ENCODE results near the gene AKR1C1.
"Not testable (repeated sequence)": the region's sequence is repeated elsewhere in the genome, so short reads cannot be mapped to it uniquely, and the experiment has no call there.

AKR1C1 gene

DNA sequence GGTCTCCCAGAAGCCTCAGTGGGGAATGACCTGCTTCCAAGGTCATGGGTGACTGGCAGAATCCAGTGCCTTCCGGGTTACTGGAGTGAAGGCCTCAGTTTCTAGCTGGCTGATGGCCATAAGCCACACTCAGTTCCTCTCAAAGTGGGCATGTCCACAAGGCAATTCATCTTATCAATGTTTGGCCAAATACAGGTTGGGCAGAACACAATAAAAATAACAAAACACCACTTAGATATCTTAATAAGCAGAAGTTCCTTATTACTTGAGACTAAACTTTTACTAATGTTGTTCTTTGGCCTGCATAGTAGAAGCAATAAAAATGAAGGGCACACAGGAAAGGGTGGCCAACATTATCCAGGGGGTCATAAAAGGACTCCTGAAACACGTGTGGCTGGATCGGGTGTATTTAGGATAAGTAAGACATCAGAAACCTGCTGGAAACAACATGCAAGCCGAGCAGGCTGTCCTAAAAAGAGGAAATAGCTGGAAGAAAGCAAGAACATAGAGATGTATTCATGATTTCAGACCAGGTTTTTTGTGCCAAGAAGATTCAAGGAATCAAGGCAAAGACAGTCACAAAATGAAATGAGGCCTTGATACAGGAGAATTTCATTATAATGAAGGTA is 60.1 kb downstream of the AKR1C1 start:
- no peaks in the 10 kb centered on the region for H3K9me3 ChIP-seq (ENCODE audit: low read length)
- no peaks in the 10 kb centered on the region for H3K27me3 ChIP-seq (ENCODE audit: insufficient read depth, low read length)
- H3K4me1 ChIP-seq (ENCODE audit: insufficient read depth, low read length, severe bottlenecking) = no peaks in the 10 kb centered on the region
- no peak overlapping the region for H3K4me3 ChIP-seq (ENCODE audit: low read depth, low read length, poor library complexity, severe bottlenecking)
- H3K36me3 ChIP-seq (ENCODE audit: insufficient read depth, low read length) = no peaks in the 10 kb centered on the region
- TF ChIP-seq, protein P1, sequence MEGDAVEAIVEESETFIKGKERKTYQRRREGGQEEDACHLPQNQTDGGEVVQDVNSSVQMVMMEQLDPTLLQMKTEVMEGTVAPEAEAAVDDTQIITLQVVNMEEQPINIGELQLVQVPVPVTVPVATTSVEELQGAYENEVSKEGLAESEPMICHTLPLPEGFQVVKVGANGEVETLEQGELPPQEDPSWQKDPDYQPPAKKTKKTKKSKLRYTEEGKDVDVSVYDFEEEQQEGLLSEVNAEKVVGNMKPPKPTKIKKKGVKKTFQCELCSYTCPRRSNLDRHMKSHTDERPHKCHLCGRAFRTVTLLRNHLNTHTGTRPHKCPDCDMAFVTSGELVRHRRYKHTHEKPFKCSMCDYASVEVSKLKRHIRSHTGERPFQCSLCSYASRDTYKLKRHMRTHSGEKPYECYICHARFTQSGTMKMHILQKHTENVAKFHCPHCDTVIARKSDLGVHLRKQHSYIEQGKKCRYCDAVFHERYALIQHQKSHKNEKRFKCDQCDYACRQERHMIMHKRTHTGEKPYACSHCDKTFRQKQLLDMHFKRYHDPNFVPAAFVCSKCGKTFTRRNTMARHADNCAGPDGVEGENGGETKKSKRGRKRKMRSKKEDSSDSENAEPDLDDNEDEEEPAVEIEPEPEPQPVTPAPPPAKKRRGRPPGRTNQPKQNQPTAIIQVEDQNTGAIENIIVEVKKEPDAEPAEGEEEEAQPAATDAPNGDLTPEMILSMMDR (IDR thresholded peaks at IDR 0.05; ENCODE audit: low read length) = no peak
- no peak for TF ChIP-seq EZH2 (IDR thresholded peaks at IDR 0.05; ENCODE audit: borderline replicate concordance, low read length)
- no peak overlapping the region for H3K27ac ChIP-seq (ENCODE audit: low read depth, low read length, poor library complexity, severe bottlenecking)
- H3K9me2 ChIP-seq (ENCODE audit: low read depth, low read length) = no peaks in the 10 kb centered on the region
- H3F3A ChIP-seq (ENCODE audit: insufficient read depth, low read length) = no peaks in the 10 kb centered on the region
- H3K9ac ChIP-seq (ENCODE audit: low read length) = no peak overlapping the region
- no peak overlapping the region for H2AFZ ChIP-seq (ENCODE audit: low read length)
- H3K79me2 ChIP-seq (ENCODE audit: insufficient read depth, low read length) = no peaks in the 10 kb centered on the region
- H3K4me2 ChIP-seq (ENCODE audit: low read length) = no peak overlapping the region
- no peaks in the 10 kb centered on the region for H4K20me1 ChIP-seq (ENCODE audit: insufficient read depth, low read length)

DNA sequence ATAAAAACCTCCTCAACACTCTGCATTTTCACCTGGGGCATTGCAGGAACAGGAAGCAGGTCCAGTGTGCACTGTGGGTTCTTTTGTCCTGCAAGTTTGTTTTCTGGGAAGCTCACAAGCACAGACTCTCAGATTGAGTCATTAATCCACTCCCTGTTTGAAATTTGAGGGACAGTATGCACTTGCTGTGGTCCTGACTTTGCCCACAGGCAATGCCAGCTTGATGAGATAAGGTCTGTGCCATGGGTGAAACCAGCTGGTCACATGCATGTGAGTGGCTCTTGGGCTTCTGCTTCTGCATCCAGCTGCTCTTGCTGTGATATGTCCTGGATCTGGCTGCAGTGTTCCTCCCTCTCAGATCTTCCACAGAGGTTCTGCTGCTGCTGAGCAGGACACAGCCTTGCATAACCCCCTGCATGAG is 62.3 kb downstream of the AKR1C1 start:
- H3K4me1 ChIP-seq (ENCODE audit: insufficient read depth, low read length, severe bottlenecking); H3F3A ChIP-seq (ENCODE audit: insufficient read depth, low read length); H3K4me2 ChIP-seq (ENCODE audit: low read length); H3K4me3 ChIP-seq (ENCODE audit: low read depth, low read length, poor library complexity, severe bottlenecking); H3K9ac ChIP-seq (ENCODE audit: low read length); H3K79me2 ChIP-seq (ENCODE audit: insufficient read depth, low read length); H3K27ac ChIP-seq (ENCODE audit: low read depth, low read length, poor library complexity, severe bottlenecking); H2AFZ ChIP-seq (ENCODE audit: low read length); H4K20me1 ChIP-seq (ENCODE audit: insufficient read depth, low read length); H3K27me3 ChIP-seq (ENCODE audit: insufficient read depth, low read length); H3K9me3 ChIP-seq (ENCODE audit: low read length); H3K9me2 ChIP-seq (ENCODE audit: low read depth, low read length); H3K36me3 ChIP-seq (ENCODE audit: insufficient read depth, low read length): not testable (repeated sequence)

DNA sequence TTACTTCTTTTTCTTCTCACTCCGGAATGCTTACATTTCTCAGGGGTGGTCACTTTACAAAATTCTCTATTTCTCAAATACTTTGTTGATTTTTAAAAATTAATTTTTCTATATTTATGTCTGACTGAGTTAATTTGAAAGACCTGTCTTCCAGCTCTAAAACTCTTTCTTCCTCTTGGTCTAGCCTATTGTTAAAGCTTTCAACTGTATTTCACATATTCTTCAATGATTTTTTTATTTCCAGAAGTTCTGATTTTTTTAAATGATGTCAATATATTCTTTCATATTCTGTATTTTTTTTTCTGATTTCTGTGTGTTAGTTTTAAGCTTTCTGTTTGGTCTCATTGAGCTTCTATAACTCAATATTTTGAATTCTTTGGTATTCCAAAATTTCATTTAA is 67.8 kb downstream of the AKR1C1 start:
- Histone ChIP-seq H4K20me1 (ENCODE audit: insufficient read depth, low read length) (no peaks in the 10 kb centered on the region), H3K4me2 (ENCODE audit: low read length) (no peak overlapping the region), H3K9ac (ENCODE audit: low read length) (no peak overlapping the region), H3F3A (ENCODE audit: insufficient read depth, low read length) (no peaks in the 10 kb centered on the region), H3K9me3 (ENCODE audit: low read length) (no peaks in the 10 kb centered on the region), H3K9me2 (ENCODE audit: low read depth, low read length) (no peaks in the 10 kb centered on the region), H3K27ac (ENCODE audit: low read depth, low read length, poor library complexity, severe bottlenecking) (no peak overlapping the region), H3K4me3 (ENCODE audit: low read depth, low read length, poor library complexity, severe bottlenecking) (no peak overlapping the region), H3K4me1 (ENCODE audit: insufficient read depth, low read length, severe bottlenecking) (no peaks in the 10 kb centered on the region), H3K27me3 (ENCODE audit: insufficient read depth, low read length) (no peaks in the 10 kb centered on the region), H3K36me3 (ENCODE audit: insufficient read depth, low read length) (no peaks in the 10 kb centered on the region), H3K79me2 (ENCODE audit: insufficient read depth, low read length) (no peaks in the 10 kb centered on the region), H2AFZ (ENCODE audit: low read length) (no peak overlapping the region)
- TF ChIP-seq, protein P1 (IDR thresholded peaks at IDR 0.05; ENCODE audit: low read length) = no peak
- TF ChIP-seq EZH2 (IDR thresholded peaks at IDR 0.05; ENCODE audit: borderline replicate concordance, low read length) = no peak

DNA sequence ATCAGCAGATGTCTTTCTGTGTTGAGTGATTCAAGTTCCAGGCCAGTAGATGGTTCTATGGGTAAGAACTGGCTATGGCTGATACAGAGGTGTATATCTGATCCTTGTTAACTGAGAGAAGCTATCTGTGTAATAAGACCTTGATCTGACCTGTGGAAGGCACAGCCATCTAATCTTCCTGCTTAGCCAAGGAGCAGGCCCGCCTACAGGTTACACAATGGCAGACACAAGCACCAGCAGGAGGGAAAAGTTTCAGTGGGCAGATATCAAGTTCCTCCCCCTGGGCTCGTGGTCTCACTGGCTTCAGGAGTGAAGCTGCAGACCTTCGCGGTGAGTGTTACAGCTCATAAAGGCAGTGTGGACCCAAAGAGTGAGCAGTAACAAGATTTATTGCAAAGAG is 68.4 kb downstream of the AKR1C1 start:
- not testable (repeated sequence) for H3K79me2 ChIP-seq (ENCODE audit: insufficient read depth, low read length); H3K9me3 ChIP-seq (ENCODE audit: low read length); H3K4me2 ChIP-seq (ENCODE audit: low read length); H3K27ac ChIP-seq (ENCODE audit: low read depth, low read length, poor library complexity, severe bottlenecking); H2AFZ ChIP-seq (ENCODE audit: low read length); H3K9ac ChIP-seq (ENCODE audit: low read length); H3K27me3 ChIP-seq (ENCODE audit: insufficient read depth, low read length); H3F3A ChIP-seq (ENCODE audit: insufficient read depth, low read length); H4K20me1 ChIP-seq (ENCODE audit: insufficient read depth, low read length); H3K4me3 ChIP-seq (ENCODE audit: low read depth, low read length, poor library complexity, severe bottlenecking); H3K36me3 ChIP-seq (ENCODE audit: insufficient read depth, low read length); H3K9me2 ChIP-seq (ENCODE audit: low read depth, low read length); H3K4me1 ChIP-seq (ENCODE audit: insufficient read depth, low read length, severe bottlenecking)

DNA sequence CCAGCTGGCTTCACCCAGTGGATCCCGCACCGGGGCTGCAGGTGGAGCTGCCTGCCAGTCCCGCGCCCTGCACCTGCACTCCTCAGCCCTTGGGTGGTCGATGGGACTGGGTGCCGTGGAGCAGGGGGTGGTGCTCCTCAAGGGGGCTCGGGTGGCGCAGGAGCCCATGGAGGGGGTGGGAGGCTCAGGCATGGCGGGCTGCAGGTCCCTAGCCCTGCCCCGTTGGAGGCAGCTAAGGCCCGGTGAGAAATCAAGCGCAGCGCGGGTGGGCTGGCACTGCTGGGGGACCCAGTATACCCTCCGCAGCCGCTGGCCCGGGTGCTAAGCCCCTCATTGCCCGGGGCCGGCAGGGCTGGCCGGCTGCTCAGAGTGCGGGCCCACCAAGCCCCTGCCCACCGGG is 69.2 kb downstream of the AKR1C1 start:
- H3K9ac ChIP-seq (ENCODE audit: low read length); H2AFZ ChIP-seq (ENCODE audit: low read length); H4K20me1 ChIP-seq (ENCODE audit: insufficient read depth, low read length); H3K27me3 ChIP-seq (ENCODE audit: insufficient read depth, low read length); H3K4me2 ChIP-seq (ENCODE audit: low read length); H3K9me3 ChIP-seq (ENCODE audit: low read length); H3K36me3 ChIP-seq (ENCODE audit: insufficient read depth, low read length); H3K4me3 ChIP-seq (ENCODE audit: low read depth, low read length, poor library complexity, severe bottlenecking); H3K9me2 ChIP-seq (ENCODE audit: low read depth, low read length); H3F3A ChIP-seq (ENCODE audit: insufficient read depth, low read length); H3K4me1 ChIP-seq (ENCODE audit: insufficient read depth, low read length, severe bottlenecking); H3K27ac ChIP-seq (ENCODE audit: low read depth, low read length, poor library complexity, severe bottlenecking); H3K79me2 ChIP-seq (ENCODE audit: insufficient read depth, low read length): not testable (repeated sequence)

Measured in OCI-LY1 (cell line).